ENCODE data around the gene ARL13A. TPM values are rescaled to one million over a fixed set of nuclear protein-coding genes. Genes with fewer than 3 reads are reported as not detected.

Gene ARL13A
- total and polyA plus RNA-seq, 2 of the 8 experiments (the other 6 are each of a cell fraction or from before 2014, with no cell fraction given): not detected

- no peak overlapping the region for H4K8ac ChIP-seq (ENCODE audit: extremely low read depth, insufficient read depth, low read length)
- H3K9ac ChIP-seq (replicated peaks in 1 of 4; ENCODE audit: extremely low read depth in 1 of 4, low read depth in 3 of 4, low read length in 3 of 4): no peak overlapping the region
- H3K23ac ChIP-seq (ENCODE audit: insufficient read length): no peak overlapping the region
- H2BK120ac ChIP-seq (replicated peaks; ENCODE audit: low read depth, low read length): no peak overlapping the region
- H2BK20ac ChIP-seq (ENCODE audit: low read length): no peak overlapping the region
- CTCF ChIA-PET (ENCODE audit: partially characterized antibody): no interaction called here
- no peak for TF ChIP-seq RBBP5 (IDR thresholded peaks at IDR 0.05; ENCODE audit: borderline replicate concordance, low read depth, low read length)
- TF ChIP-seq E2F6 (IDR thresholded peaks at IDR 0.05): no peak
- TF ChIP-seq ZNF274 (IDR thresholded peaks at IDR 0.05; ENCODE audit: borderline replicate concordance, extremely low read depth, low read length): no peak
- no peak for TF ChIP-seq ASH2L (IDR thresholded peaks at IDR 0.05; ENCODE audit: low read length)
- TF ChIP-seq, protein P1, sequence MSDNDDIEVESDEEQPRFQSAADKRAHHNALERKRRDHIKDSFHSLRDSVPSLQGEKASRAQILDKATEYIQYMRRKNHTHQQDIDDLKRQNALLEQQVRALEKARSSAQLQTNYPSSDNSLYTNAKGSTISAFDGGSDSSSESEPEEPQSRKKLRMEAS (IDR thresholded peaks at IDR 0.05): no peak
- TF ChIP-seq BRCA1 (IDR thresholded peaks at IDR 0.05; ENCODE audit: low read depth, low read length): no peak
- no peak for TF ChIP-seq KDM5A (IDR thresholded peaks at IDR 0.05; ENCODE audit: low read length)
- TF ChIP-seq CBX5 (IDR thresholded peaks at IDR 0.05; ENCODE audit: low read depth, low read length): no peak
- TF ChIP-seq EP300 (IDR thresholded peaks at IDR 0.05; ENCODE audit: borderline replicate concordance in 1 of 2, low read depth in 2 of 2, low read length in 2 of 2): no peak
- no peak for TF ChIP-seq USF2 (IDR thresholded peaks at IDR 0.05; ENCODE audit: low read length)
- TF ChIP-seq GABPA (IDR thresholded peaks at IDR 0.05; ENCODE audit: borderline replicate concordance, insufficient read depth, low read length): no peak
- TF ChIP-seq KDM1A (IDR thresholded peaks at IDR 0.05; ENCODE audit: borderline replicate concordance, low read length): no peak
- TF ChIP-seq EGR1 (IDR thresholded peaks at IDR 0.05; ENCODE audit: borderline replicate concordance, low read depth, low read length): no peak
- H3K56ac ChIP-seq (replicated peaks; ENCODE audit: insufficient read length, low read depth, low read length): no peak overlapping the region
- no peak overlapping the region for H3K4ac ChIP-seq (replicated peaks; ENCODE audit: insufficient read length, low read depth, low read length)
- H3K4me1 ChIP-seq (replicated peaks in 1 of 4; ENCODE audit: control insufficient read depth in 3 of 4, insufficient read depth in 4 of 4, low read length in 3 of 4): no peaks in the 10 kb centered on the region
- no peaks in the 10 kb centered on the region for H3K27me3 ChIP-seq (replicated peaks in 1 of 4; ENCODE audit: control insufficient read depth in 3 of 4, extremely low read depth in 1 of 4, insufficient read depth in 3 of 4, low read length in 3 of 4)
- POLR2A ChIA-PET (ENCODE audit: partially characterized antibody): no interaction called here
- no peak overlapping the region for H2AFZ ChIP-seq (ENCODE audit: low read length)
- H2BK15ac ChIP-seq (ENCODE audit: low read length): no peak overlapping the region
- no peak overlapping the region for H3K14ac ChIP-seq (ENCODE audit: insufficient read length)
- FAIRE-seq (no peak), DNase-seq (ENCODE audit: low read depth in 1 of 2, low spot score in 2 of 2) (no peak)
- no peak overlapping the region for H3K4me3 ChIP-seq (ENCODE audit: extremely low read depth in 1 of 4, insufficient read depth in 2 of 4, low read depth in 3 of 4, low read length in 4 of 4)
- no peaks in the 10 kb centered on the region for H4K20me1 ChIP-seq (replicated peaks in 1 of 2; ENCODE audit: control insufficient read depth in 1 of 2, insufficient read depth in 2 of 2, low read length in 2 of 2)
- no peaks in the 10 kb centered on the region; a peak in 1 of 4 replicates for H3K9me3 ChIP-seq (ENCODE audit: insufficient read depth in 2 of 2, low read depth in 1 of 2, low read length in 1 of 2)
- H4K91ac ChIP-seq (replicated peaks; ENCODE audit: insufficient read length, low read length): no peak overlapping the region
- H3K18ac ChIP-seq (ENCODE audit: extremely low read depth, low read length): no peak overlapping the region
- no peaks in the 10 kb centered on the region for H3K79me1 ChIP-seq (ENCODE audit: low read depth, low read length)
- H4K5ac ChIP-seq (ENCODE audit: insufficient read length, low read depth, low read length): no peak overlapping the region
- no peak overlapping the region for H2AK5ac ChIP-seq (ENCODE audit: low read depth, low read length)
- no peaks in the 10 kb centered on the region for H3K23me2 ChIP-seq (ENCODE audit: low read depth, low read length)
- no peak overlapping the region for H3K27ac ChIP-seq (ENCODE audit: low read depth, low read length)
- 91% methylated on average over 1 of the region's 1 CpG; no CpG with 5 or more reads in 1 of the 2 experiments for WGBS, 2 experiments (ENCODE audit: extremely low coverage in 1 of 2, insufficient coverage in 1 of 2, insufficient read length in 1 of 2, insufficient replicate concordance in 2 of 2, low coverage in 1 of 2, low lambda C conversion rate in 2 of 2, missing lambda C conversion rate in 1 of 2)
- no peak overlapping the region for H2BK12ac ChIP-seq (ENCODE audit: low read depth, low read length)
- H3K79me2 ChIP-seq (ENCODE audit: control insufficient read depth in 1 of 2, insufficient read depth in 2 of 2, low read length in 2 of 2): no peaks in the 10 kb centered on the region
- H2BK5ac ChIP-seq (ENCODE audit: low read depth, low read length): no peak overlapping the region
- H3K4me2 ChIP-seq (ENCODE audit: insufficient read depth in 1 of 2, low read depth in 2 of 2, low read length in 2 of 2): no peak overlapping the region
- no peaks in the 10 kb centered on the region for H3K36me3 ChIP-seq (ENCODE audit: control insufficient read depth in 2 of 4, insufficient read depth in 4 of 4, low read length in 3 of 4)
These were observed 6.7 kb downstream of the ARL13A start for GRCh38 chrX:100976211-100976610.

Data from H1 (cell line).